Measurements from ENCODE around the gene RIN1. TPM values are rescaled to one million over a fixed set of nuclear protein-coding genes. Genes with fewer than 3 reads are reported as not detected.

The RIN1 gene
- total RNA-seq, 2 donors from 2014 or later, result 2.6 to 4.9 TPM

DNA sequence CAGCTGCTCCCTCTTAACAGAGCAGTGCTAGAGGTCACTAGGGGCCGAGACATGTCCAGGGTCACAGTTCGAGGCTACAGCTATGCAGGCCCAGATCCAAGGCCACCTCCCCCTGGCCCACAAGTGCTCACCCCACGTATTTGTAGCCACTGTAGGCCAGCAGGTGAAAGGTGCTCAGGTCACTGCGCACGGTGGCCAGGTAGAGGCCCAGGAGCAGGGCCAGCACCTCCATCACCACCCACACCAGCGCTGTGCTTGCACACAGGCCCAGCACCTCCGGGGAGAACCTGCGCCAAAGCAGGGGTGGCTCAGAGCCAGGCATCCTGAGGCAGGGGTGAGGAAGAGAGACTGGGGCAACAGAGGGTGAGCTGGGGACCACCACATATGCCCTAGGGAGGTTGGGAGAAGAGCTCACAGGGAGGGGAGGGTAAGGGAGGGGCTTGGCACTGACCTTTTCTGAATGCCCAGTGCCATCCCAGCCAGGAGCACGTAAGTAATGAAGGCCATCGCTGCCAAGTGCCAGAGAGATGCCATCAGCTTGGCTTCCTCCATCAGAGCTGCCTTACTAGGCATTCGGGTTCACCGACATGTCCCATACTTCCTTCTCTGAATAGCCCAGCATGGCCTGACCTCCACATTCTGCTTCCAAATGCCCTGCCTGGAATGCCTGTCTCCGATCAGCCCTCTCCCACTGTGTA lies 50.8 kb downstream of the RIN1 start:
- ATAC-seq (no peak), DNase-seq (ENCODE audit: low spot score in 2 of 2) (no peak)
- H3K27ac Mint-ChIP-seq, result no peak overlapping the region
- H3K9me3 Mint-ChIP-seq, result no peaks in the 10 kb centered on the region
- no peaks in the 10 kb centered on the region for H3K36me3 Mint-ChIP-seq

DNA sequence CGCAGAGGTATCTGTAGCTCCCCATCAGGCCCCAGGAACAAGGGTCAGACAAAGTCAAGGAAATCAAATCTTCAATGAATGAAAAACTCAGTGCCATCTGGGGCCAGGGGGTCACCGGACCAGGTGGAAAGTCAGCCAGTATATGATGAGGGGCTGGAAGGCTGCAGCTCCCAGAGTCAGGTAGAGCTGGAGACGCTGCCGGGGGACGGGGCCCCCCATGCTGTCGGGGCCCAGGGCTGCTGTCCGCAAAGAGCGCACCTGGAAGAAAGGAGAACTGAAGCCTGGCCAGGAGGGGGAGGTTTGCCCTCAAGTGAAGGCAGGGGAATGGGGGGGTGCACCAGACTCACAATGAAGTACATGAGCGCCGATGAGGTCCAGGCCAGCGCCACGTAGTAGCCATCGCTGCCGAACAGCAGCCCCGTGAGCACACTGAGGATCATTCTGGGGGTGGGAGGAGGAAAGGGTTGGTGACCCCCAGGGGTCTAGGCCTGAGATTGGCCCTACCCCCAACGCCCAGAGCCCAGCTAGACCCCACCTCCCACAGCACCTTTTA lies 51.6 kb downstream of the RIN1 start:
- DNase-seq (ENCODE audit: low spot score in 2 of 2) (no peak), ATAC-seq (no peak)
- Mint-ChIP-seq H3K27ac (no peak overlapping the region), H3K36me3 (no peaks in the 10 kb centered on the region), H3K9me3 (no peaks in the 10 kb centered on the region)

DNA sequence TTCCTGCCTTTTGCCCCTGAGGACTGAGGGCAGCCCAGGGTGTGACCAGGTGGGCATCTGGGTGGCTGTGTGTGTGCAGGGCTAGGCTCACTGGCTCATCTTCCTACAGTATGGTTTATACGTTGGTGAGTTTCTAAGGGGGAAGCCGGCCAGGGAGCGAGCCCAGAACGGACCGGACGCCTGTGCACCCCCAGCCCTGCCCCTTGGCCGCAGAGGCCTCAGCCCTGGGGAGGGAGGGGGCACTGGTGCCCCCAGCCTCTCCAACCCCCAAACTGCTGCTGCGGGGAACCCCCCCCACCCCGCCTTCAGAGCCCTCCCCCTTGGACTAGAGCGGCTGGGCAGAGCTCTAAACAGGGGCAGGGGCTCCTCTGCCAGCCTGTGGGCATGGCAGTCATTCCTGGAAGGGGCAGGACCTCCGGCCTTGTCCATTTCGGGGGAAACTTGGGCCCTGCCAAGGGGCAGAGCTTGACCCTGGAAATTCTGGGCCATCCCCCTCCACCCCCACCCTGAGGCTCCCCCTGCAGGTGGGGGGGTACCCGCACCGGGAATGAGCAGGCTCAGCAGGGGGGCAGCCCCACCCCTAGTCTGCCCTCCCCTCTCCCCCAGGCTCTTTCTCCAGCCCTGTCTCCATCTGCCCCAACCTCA lies 52.7 kb downstream of the RIN1 start:
- H3K27ac Mint-ChIP-seq, result peak overlapping the region in 1 of 2 donors; percentile 85
- no peak for ATAC-seq

GRCh38 chr11:66282468-66283455 lies 53.5 kb downstream of the RIN1 start:
- Mint-ChIP-seq H3K36me3 (no peaks in the 10 kb centered on the region), H3K9me3 (no peaks in the 10 kb centered on the region), H3K27ac (peak overlapping the region; percentile 72 to 85)
- DNase-seq (ENCODE audit: low spot score in 2 of 2) (peak; percentile 97 to 100), ATAC-seq (peak; percentile 86 to 89)

More for the DNA sequence above, 52.7 kb downstream of the RIN1 start:
- Mint-ChIP-seq H3K36me3 (no peaks in the 10 kb centered on the region), H3K9me3 (no peaks in the 10 kb centered on the region)
- DNase-seq (ENCODE audit: low spot score in 2 of 2), result no peak

Other genes with a start within 250 kb of the RIN1 start
- gene KLC2, start 78.7 kb downstream of the RIN1 start, total RNA-seq, result 10 to 100 TPM; 26.0 to 69.7 TPM
- gene RAB1B, start 67.8 kb downstream of the RIN1 start, total RNA-seq, result 100 to 1,000 TPM; 138 to 153 TPM
- 1 to 10 TPM; 1.7 to 4.5 TPM for gene CNIH2, start 58.3 kb downstream of the RIN1 start, total RNA-seq
- gene YIF1A, start 47.3 kb downstream of the RIN1 start, total RNA-seq, result 10 to 100 TPM; 45.9 to 55.4 TPM
- gene TMEM151A, start 44.5 kb downstream of the RIN1 start, total RNA-seq, result not detected
- under 1 TPM; 0.31 to 0.36 TPM for gene CD248, start 19.4 kb downstream of the RIN1 start, total RNA-seq
- 10 to 100 TPM; 32.1 to 33.5 TPM for gene BRMS1, start 8.7 kb upstream of the RIN1 start, total RNA-seq
- 1 to 10 TPM; 6.5 to 8.9 TPM for gene B4GAT1, start 11.2 kb upstream of the RIN1 start, total RNA-seq
- 10 to 100 TPM in 1 of 2 donors, 1 to 10 TPM in 1; 6.1 to 10.5 TPM for gene SLC29A2, start 35.3 kb upstream of the RIN1 start, total RNA-seq
- under 1 TPM; 0.09 to 0.47 TPM for gene NPAS4, start 84.6 kb upstream of the RIN1 start, total RNA-seq
- gene MRPL11, start 102.4 kb upstream of the RIN1 start, total RNA-seq, result 100 to 1,000 TPM in 1 of 2 donors, 10 to 100 TPM in 1; 81.9 to 131 TPM
- gene PELI3, start 130.5 kb upstream of the RIN1 start, total RNA-seq, result 1 to 10 TPM; 4.2 to 8.5 TPM
- gene DPP3, start 144.0 kb upstream of the RIN1 start, total RNA-seq, result 10 to 100 TPM; 60.4 to 96.4 TPM
- gene BBS1, start 174.2 kb upstream of the RIN1 start, total RNA-seq, result 10 to 100 TPM in 1 of 2 donors, 1 to 10 TPM in 1; 9.1 to 17.5 TPM
- gene ZDHHC24, start 209.6 kb upstream of the RIN1 start, total RNA-seq, result 10 to 100 TPM; 14.0 to 15.4 TPM
- under 1 TPM; 0.31 to 0.57 TPM for gene ACTN3, start 210.5 kb upstream of the RIN1 start, total RNA-seq
- 10 to 100 TPM in 1 of 2 donors, 1 to 10 TPM in 1; 2.5 to 10.6 TPM for gene CTSF, start 232.2 kb upstream of the RIN1 start, total RNA-seq